Mesendoderm (in vitro differentiated cells): ENCODE results near the gene PRKX.

Experiments
- DNase-seq: peaks from one replicate; pipeline ENCODE4 v3.0.0; 2013
- H2AK5ac ChIP-seq: 2 replicates; pipeline ENCODE4 v1.6.1; 2013; ENCODE audit warnings: low read length, inconsistent platforms
- H2BK120ac ChIP-seq: 2 replicates; pipeline ENCODE4 v1.6.1; 2013; ENCODE audit warnings: low read depth, mild to moderate bottlenecking, low read length, moderate library complexity, mixed read lengths
- H2BK15ac ChIP-seq: replicated peaks from 2 replicates; pipeline ENCODE4 v1.6.1; 2013; ENCODE audit warnings: low read depth, mild to moderate bottlenecking, moderate library complexity
- H2BK5ac ChIP-seq: 2 replicates; pipeline ENCODE4 v1.6.1; 2013; ENCODE audit warnings: low read length, inconsistent platforms
- H3K18ac ChIP-seq: 2 replicates; pipeline ENCODE4 v1.6.1; 2013; ENCODE audit warnings: mild to moderate bottlenecking, low read length, mixed read lengths
- H3K23ac ChIP-seq: one replicate; pipeline ENCODE4 v1.6.1; 2013; ENCODE audit warnings: low read length
- H3K27ac ChIP-seq: 2 replicates; pipeline ENCODE4 v1.5.1; 2013; ENCODE audit warnings: low read depth, mild to moderate bottlenecking, inconsistent platforms, low read length, moderate library complexity
- H3K27me3 ChIP-seq: 2 replicates; pipeline ENCODE4 v1.6.1; 2013; ENCODE audit warnings: low read length, control low read depth, mild to moderate bottlenecking, inconsistent platforms; ENCODE audit not compliant: insufficient read depth, poor library complexity
- H3K36me3 ChIP-seq: 2 replicates; pipeline ENCODE4 v1.6.1; 2013; ENCODE audit warnings: low read length, inconsistent platforms; ENCODE audit not compliant: control insufficient read depth, insufficient read depth
- H3K4ac ChIP-seq: one replicate; pipeline ENCODE4 v1.6.1; 2013; ENCODE audit warnings: low read depth, mild to moderate bottlenecking, low read length, moderate library complexity
- H3K4me1 ChIP-seq: 2 replicates; pipeline ENCODE4 v1.6.1; 2013; ENCODE audit warnings: low read depth, low read length, inconsistent platforms; ENCODE audit not compliant: control insufficient read depth
- H3K4me2 ChIP-seq: 2 replicates; pipeline ENCODE4 v1.6.1; 2013; ENCODE audit warnings: low read length
- H3K4me3 ChIP-seq: 2 replicates; pipeline ENCODE4 v1.5.1; 2013; ENCODE audit warnings: mild to moderate bottlenecking, low read length
- H3K56ac ChIP-seq: one replicate; pipeline ENCODE4 v1.6.1; 2013; ENCODE audit warnings: low read length
- H3K79me1 ChIP-seq: 2 replicates; pipeline ENCODE4 v1.6.1; 2013; ENCODE audit warnings: low read length, inconsistent platforms
- H3K79me2 ChIP-seq: 2 replicates; pipeline ENCODE4 v1.6.1; 2013; ENCODE audit warnings: mild to moderate bottlenecking, low read length; ENCODE audit not compliant: control insufficient read depth, insufficient read depth
- H3K9ac ChIP-seq: 2 replicates; pipeline ENCODE4 v1.6.1; 2013; ENCODE audit warnings: low read length, inconsistent platforms
- H4K5ac ChIP-seq: one replicate; pipeline ENCODE4 v1.6.1; 2013; ENCODE audit warnings: low read length
- H4K8ac ChIP-seq: one replicate; pipeline ENCODE4 v1.6.1; 2013; ENCODE audit warnings: low read depth, mild to moderate bottlenecking, control low read depth, low read length, moderate library complexity
- whole genome bisulfite sequencing: extraction: QIAGEN DNeasy Blood & Tissue Kit; methylation state at CpG from one replicate; pipeline ENCODE4 v1.1.7; 2013; ENCODE audit warnings: low lambda C conversion rate, missing lambda C conversion rate; ENCODE audit not compliant: insufficient coverage; ENCODE audit errors: extremely low coverage; 5-methylcytosine and 5-hydroxymethylcytosine counted together

The PRKX gene

GRCh38 chrX:3679669-3680068 lies 33.8 kb downstream of the PRKX start:
- no peak overlapping the region for H3K4me3 ChIP-seq
- H3K9ac ChIP-seq: no peak overlapping the region
- no peak overlapping the region for H3K4me2 ChIP-seq
- H2BK15ac ChIP-seq: no peak overlapping the region
- no peaks in the 10 kb centered on the region for H3K27me3 ChIP-seq
- H3K79me1 ChIP-seq: no peaks in the 10 kb centered on the region
- no peaks in the 10 kb centered on the region for H3K4me1 ChIP-seq
- H3K27ac ChIP-seq: no peak overlapping the region
- H3K36me3 ChIP-seq: no peaks in the 10 kb centered on the region
- H3K56ac ChIP-seq: no peak overlapping the region
- H2BK120ac ChIP-seq: no peak overlapping the region
- no peak overlapping the region for H3K4ac ChIP-seq
- no CpG with 5 or more reads among the region's 4 CpGs for WGBS
- no peak overlapping the region for H4K8ac ChIP-seq
- H4K5ac ChIP-seq: no peak overlapping the region
- H2AK5ac ChIP-seq: no peak overlapping the region
- no peaks in the 10 kb centered on the region for H3K79me2 ChIP-seq
- H2BK5ac ChIP-seq: no peak overlapping the region
- no peak overlapping the region for H3K18ac ChIP-seq
- no peak overlapping the region for H3K23ac ChIP-seq
- DNase-seq: no peak

DNA sequence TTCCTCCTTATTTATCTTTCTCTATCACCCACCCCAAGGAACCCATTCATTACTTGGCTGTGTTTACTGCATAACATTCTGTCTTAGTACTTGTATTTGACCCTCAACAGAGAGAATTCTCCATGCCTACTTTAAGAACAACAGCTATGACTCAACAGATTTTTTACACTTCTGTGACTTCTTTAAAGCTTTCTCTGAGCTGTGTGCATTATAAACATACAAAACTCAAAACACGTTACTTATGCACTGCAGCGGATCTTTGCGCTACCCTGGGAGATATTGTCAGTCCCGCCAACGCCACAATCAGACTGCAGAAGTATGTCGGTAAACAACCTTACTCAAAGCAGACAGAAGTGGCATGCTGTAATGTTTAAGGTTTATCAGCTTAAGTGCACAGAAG lies 35.1 kb downstream of the PRKX start:
- H3K27ac ChIP-seq: no peak overlapping the region
- no peak overlapping the region for H3K4me3 ChIP-seq
- H3K27me3 ChIP-seq: no peaks in the 10 kb centered on the region
- H4K8ac ChIP-seq: no peak overlapping the region
- H3K9ac ChIP-seq: no peak overlapping the region
- no peaks in the 10 kb centered on the region for H3K79me1 ChIP-seq
- no peak overlapping the region for H2BK15ac ChIP-seq
- no peak overlapping the region for H2BK5ac ChIP-seq
- no peak overlapping the region for H3K18ac ChIP-seq
- no peak for DNase-seq
- H3K4ac ChIP-seq: no peak overlapping the region
- no peaks in the 10 kb centered on the region for H3K36me3 ChIP-seq
- no peak overlapping the region for H3K56ac ChIP-seq
- no peaks in the 10 kb centered on the region for H3K4me1 ChIP-seq
- H2AK5ac ChIP-seq: no peak overlapping the region
- no peak overlapping the region for H2BK120ac ChIP-seq
- no peak overlapping the region for H3K4me2 ChIP-seq
- no CpG with 5 or more reads among the region's 6 CpGs for WGBS
- H4K5ac ChIP-seq: no peak overlapping the region
- no peak overlapping the region for H3K23ac ChIP-seq
- no peaks in the 10 kb centered on the region for H3K79me2 ChIP-seq

DNA sequence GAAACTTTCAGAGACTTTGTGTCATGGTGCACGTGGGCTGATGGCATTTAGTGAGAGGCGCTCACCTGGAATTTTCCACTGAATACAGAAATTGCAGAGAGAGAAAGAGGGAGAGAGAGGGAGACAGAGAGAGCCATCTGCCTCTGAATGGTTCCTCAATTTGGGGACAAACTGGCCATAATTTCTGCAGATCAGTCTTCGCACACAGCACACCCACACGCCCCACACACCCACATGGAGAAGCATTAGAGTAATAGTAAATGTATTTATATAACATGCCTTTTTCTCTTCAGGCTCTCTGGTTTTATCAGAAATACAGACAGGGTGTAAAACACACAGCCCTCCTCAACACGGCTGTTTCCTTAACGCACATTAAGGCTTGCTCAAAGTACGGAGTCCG lies 38.6 kb downstream of the PRKX start:
- Histone ChIP-seq H4K8ac (no peak overlapping the region), H3K4ac (no peak overlapping the region), H3K18ac (no peak overlapping the region), H3K56ac (no peak overlapping the region), H3K27ac (no peak overlapping the region), H2BK120ac (no peak overlapping the region), H4K5ac (no peak overlapping the region), H3K79me1 (no peaks in the 10 kb centered on the region), H3K23ac (no peak overlapping the region), H3K4me1 (no peaks in the 10 kb centered on the region), H2AK5ac (no peak overlapping the region), H3K4me3 (no peak overlapping the region), H3K36me3 (no peaks in the 10 kb centered on the region), H3K4me2 (no peak overlapping the region), H2BK15ac (no peak overlapping the region), H2BK5ac (no peak overlapping the region), H3K9ac (no peak overlapping the region), H3K79me2 (no peaks in the 10 kb centered on the region), H3K27me3 (no peaks in the 10 kb centered on the region)
- WGBS: no CpG with 5 or more reads among the region's 8 CpGs
- no peak for DNase-seq

DNA sequence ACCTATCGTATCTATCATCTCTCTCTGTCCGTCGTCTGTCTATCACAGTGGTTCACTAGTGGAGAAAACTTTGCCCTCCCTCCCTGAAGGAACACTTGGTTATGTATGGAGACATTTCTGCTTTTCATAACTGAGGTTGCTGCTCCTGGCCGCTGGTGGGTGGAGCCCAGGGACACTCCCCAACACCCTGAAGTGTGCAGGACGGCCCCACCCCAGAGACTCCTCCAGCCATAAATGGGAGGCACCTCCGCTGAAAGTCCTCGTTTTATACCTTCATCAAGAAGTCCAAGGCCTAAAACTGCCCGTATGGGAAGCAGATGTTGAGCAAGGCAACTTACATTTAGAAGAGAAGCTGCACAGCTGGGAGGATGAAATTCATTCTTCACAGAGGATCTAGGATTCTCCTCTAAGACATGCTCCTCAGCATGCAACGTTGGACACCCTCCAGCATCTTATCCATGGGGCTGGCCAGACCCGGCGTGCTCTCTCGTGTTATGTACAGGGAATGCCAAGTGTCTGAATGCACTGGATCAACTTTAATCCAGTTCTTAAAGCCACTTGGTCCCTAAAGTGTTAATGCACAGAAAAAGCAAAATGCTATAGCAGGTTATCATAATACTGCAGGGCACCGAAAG lies 43.5 kb downstream of the PRKX start:
- no peak overlapping the region for H4K5ac ChIP-seq
- no peak overlapping the region for H3K23ac ChIP-seq
- 100% methylated on average over 1 of the region's 13 CpGs for WGBS
- no peak overlapping the region for H3K4me3 ChIP-seq
- no peaks in the 10 kb centered on the region for H3K36me3 ChIP-seq
- DNase-seq: no peak
- H2BK120ac ChIP-seq: no peak overlapping the region
- H3K79me2 ChIP-seq: no peaks in the 10 kb centered on the region
- H3K4me2 ChIP-seq: no peak overlapping the region
- no peak overlapping the region for H3K27ac ChIP-seq
- H3K27me3 ChIP-seq: no peaks in the 10 kb centered on the region
- H3K4me1 ChIP-seq: no peaks in the 10 kb centered on the region
- H2BK15ac ChIP-seq: no peak overlapping the region
- no peak overlapping the region for H3K56ac ChIP-seq
- no peak overlapping the region for H3K18ac ChIP-seq
- no peak overlapping the region for H2AK5ac ChIP-seq
- H3K4ac ChIP-seq: no peak overlapping the region
- no peak overlapping the region for H2BK5ac ChIP-seq
- no peak overlapping the region for H3K9ac ChIP-seq
- H3K79me1 ChIP-seq: no peaks in the 10 kb centered on the region
- H4K8ac ChIP-seq: no peak overlapping the region

DNA sequence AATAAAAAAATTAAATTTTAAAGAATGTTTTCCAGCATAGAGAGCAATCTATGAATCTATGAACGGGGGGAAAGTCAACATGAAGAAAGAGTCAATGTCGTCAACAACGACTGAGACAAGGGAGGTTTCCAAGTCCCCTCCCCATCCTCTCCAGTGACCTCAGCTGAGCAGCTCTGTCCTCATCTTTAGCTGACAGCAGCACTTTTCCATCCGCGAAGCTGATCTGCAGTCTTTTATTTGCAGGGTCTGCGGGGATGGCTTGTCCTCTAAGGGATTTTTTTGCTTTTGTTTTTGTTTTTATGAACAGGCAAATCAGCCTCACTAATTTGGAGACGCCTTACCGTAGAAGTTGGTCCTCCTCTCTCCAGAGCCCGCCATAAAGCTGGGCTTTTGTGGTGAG lies 46.5 kb downstream of the PRKX start:
- Histone ChIP-seq H3K4me2 (no peak overlapping the region), H4K8ac (no peak overlapping the region), H2BK120ac (no peak overlapping the region), H3K23ac (no peak overlapping the region), H2BK5ac (no peak overlapping the region), H3K27me3 (no peaks in the 10 kb centered on the region), H3K4me3 (no peak overlapping the region), H3K4ac (no peak overlapping the region), H3K36me3 (no peaks in the 10 kb centered on the region), H3K9ac (no peak overlapping the region), H3K27ac (no peak overlapping the region), H3K56ac (no peak overlapping the region), H3K79me1 (no peaks in the 10 kb centered on the region), H2AK5ac (no peak overlapping the region), H3K79me2 (no peaks in the 10 kb centered on the region), H4K5ac (no peak overlapping the region), H2BK15ac (no peak overlapping the region), H3K4me1 (no peaks in the 10 kb centered on the region), H3K18ac (no peak overlapping the region)
- DNase-seq: no peak
- no CpG with 5 or more reads among the region's 9 CpGs for WGBS

- no peaks in the 10 kb centered on the region for H3K79me1 ChIP-seq
- H3K23ac ChIP-seq: no peak overlapping the region
- no peak overlapping the region for H3K56ac ChIP-seq
- no peak overlapping the region for H2AK5ac ChIP-seq
- H3K18ac ChIP-seq: no peak overlapping the region
- no peaks in the 10 kb centered on the region for H3K4me1 ChIP-seq
- no peak overlapping the region for H3K4me2 ChIP-seq
- H2BK120ac ChIP-seq: no peak overlapping the region
- H2BK15ac ChIP-seq: no peak overlapping the region
- H3K27me3 ChIP-seq: no peaks in the 10 kb centered on the region
- H4K5ac ChIP-seq: no peak overlapping the region
- H2BK5ac ChIP-seq: no peak overlapping the region
- H3K79me2 ChIP-seq: no peaks in the 10 kb centered on the region
- no peak overlapping the region for H3K9ac ChIP-seq
- no peak overlapping the region for H4K8ac ChIP-seq
- WGBS: no CpG with 5 or more reads among the region's 12 CpGs
- no peak overlapping the region for H3K4me3 ChIP-seq
- no peak overlapping the region for H3K4ac ChIP-seq
- DNase-seq: no peak
- no peaks in the 10 kb centered on the region for H3K36me3 ChIP-seq
- no peak overlapping the region for H3K27ac ChIP-seq
Observed at GRCh38 chrX:3664921-3665320, 48.5 kb downstream of the PRKX start.
